NCI-H2196 (cell line): Measurements from ENCODE around the gene SELENOP.

Source experiments
- DNase-seq: peaks from one replicate; lab custom pipeline; 2025; ENCODE audit not compliant: unreplicated experiment; lab: John Stamatoyannopoulos, UW

The SELENOP gene

DNA sequence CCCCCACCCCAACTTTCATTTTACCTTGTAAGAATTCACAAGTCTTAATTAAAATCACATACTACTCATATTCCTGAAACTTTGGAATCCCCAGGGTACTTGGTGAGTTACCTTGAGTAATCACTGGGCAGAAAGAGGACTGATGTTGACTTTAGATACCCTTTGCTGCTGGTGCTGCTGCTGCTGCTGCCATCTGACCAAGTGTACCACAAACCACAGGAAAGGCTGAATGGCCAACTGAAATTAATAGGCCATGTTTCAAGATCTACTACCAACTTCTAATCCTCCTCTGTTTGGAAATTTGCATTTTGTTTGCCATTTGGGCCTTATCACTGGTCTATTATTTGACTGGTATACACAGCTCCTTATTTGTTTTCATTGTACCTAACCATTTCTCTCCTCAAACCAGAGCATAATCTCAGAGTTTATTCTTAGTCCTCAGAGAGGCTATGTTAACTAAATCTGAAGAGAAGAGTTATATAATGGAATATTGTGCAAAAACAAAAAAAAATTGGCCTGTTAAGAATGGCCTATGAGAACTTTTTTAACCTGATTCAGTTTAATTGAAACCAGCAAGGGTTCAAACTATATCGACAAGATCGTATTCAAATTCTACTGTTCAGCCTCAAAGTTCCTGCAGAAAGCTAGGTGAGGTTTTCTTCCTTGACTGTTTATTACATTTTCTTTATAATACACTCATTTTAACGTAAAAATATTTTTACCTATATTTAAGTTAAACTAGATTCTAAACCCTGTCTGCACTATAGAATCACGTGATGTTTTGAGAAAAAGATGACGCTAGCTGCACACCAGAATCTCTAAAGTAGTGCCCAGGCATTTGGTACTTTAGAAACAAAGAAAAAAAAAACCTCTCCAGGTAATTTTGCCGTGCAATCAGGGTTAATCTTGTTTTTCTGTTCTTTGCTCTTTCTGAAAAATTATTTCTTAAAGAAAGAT, 13.1 kb downstream of the SELENOP start:
- no peak for DNase-seq

- DNase-seq = no peak
Measured at GRCh38 chr5:42791151-42791550, 20.5 kb downstream of the SELENOP start.

GRCh38 chr5:42787845-42788244, 23.8 kb downstream of the SELENOP start:
- no peak for DNase-seq

DNA sequence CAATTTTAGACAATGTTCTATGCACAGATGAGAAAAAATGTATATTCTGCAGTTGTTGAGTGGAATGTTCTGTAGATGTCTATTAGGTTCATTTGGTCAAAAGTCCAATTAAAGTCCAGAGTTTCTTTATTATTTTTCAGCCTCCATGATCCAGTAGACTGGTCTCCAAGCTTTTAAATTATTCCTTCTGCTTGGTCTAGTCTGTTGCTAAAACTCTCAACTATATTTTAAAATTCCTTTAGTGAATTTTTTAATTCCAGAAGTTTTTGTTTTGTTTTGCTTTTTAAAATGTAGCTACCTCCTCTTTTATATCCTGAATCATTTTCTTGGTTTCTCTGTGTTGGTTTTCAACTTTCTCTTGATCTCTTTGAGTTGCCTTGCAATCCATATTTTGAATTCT, 24.6 kb downstream of the SELENOP start:
- DNase-seq = no peak

- no peak for DNase-seq
Measured at GRCh38 chr5:42785756-42786155, 25.9 kb downstream of the SELENOP start.

DNA sequence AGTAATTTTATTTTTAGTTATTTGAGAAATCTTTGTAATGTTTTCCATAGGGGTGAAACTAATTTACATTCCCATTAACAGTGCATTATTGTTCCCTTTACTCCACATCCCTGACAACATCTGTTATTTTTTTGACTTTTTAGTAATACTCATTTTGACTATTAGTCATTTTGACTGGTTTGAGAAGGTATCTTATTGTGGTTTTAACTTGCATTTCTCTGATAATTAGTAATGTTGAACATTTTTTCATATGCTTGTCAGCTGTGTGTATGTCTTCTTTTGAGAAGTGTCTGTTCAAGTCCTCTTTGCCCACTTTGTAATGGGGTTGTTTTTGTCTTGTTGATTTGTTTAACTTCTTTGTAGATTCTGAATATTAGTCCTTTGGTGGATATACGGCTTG, 27.6 kb downstream of the SELENOP start:
- DNase-seq = no peak

DNA sequence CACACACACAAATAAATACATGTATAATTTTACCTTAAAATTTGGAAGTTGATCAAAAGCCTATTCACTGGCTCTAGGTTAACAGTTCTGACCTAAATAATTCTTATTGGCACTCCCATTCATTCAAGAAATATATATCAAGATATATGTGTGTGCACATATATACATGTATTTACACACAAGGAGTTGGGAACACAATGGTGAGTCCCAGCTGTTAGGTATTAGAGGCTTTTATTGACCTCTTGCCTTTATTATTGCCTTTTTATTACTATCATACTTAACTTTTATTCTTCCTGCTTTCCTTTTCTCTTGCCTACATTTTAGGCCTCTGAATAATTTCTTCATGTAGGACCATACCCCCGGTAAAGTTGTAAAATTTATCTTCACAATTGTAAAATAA, 30.1 kb downstream of the SELENOP start:
- DNase-seq = no peak

DNA sequence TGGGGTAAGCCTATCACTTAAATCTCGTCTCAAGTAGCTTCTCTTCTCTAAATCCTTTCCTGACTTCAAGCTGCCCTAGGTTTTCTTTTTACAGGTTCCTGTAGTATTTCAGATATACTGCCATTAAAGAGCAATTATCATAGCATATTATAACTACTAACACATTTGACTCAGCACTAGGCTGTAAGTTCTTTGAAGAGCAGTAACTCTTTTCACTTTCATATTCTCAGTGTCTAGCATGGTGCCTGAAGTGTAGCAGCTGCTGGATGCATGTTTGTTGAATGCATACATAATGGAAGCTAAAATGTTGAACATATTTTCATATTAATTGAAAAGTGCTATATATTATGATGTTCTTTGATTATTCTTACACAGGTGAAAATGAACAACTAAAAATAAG, 32.6 kb downstream of the SELENOP start:
- no peak for DNase-seq

DNA sequence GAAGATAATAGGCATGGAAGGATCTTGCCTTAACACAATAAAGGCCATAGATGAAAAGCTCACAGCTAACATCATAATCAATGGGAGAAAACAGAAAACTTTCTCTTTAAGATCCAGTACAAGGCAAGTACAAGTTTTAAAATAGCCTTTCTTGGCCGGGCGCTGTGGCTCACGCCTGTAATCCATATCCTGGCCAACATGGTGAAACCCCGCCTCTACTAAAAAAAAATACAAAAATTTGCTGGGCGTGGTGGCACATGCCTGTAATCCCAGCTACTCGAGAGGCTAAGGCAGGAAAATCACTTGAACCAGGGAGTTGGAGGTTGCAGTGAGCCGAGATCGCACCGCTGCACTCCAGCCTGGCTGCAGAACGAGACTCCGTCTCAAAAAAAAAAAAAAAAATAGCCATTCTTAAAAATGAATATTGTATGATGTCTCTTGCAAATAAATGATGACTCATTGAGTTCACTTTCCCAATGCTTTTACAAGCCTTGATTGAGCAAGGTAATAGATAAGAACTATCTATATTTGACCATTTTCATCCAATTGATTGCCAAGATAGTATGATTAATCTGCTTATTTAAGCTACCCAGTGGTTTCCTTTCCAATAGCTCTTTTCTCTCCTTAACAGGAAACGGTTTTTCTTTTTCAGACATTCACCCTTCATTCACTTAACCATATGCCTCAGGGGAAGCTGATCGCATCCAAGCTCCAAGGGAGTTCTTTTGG, 39.3 kb downstream of the SELENOP start:
- no peak for DNase-seq

DNA sequence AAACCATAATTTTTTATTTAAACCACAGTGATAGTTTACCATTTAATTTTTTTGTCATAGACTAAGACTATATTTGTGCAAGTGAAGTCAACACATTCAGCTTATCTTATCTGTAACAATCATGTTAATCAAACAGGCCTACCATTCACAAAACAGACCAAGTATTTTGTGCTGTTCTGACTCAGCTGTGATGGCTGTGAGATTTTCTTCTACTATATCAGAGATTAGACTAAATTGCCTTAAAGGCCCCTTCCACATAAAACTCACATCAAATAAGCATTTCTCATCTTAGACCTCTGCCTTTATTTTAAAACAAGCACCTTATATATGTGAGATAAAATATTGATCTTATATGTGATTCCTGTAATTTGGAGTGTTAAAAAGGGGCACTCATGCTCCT, 41.7 kb downstream of the SELENOP start:
- no peak for DNase-seq

- no peak for DNase-seq
Measured at GRCh38 chr5:42768106-42768504, 43.6 kb downstream of the SELENOP start.

DNA sequence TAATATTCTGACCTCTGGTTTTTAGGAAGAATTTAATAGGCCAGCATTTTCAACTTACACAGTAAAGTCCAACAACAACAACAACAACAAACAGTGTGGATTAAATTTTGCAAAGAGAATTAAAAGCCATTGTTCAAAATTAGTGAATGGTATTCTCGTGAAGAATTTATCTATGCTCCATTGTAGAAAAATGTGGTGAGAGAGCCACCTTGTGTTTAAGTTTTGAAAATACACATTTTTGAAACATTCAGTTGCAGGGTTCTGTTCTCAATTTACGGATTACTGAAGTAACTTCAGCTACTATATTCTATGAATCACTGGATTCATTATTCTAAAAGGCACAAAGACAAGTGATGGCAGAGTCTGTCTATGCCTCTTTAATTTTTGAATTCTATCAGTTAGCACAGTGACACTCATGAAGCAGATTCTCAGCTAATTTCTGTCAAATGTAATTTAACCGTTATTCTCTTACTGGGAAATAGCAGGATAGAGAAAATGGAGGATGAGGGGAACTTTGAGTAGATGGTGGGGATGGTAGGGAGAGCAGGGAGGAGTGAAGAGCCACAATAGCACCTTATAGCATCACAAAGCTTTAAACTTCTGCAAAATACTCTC, 44.1 kb downstream of the SELENOP start:
- peak; percentile 37 for DNase-seq

- DNase-seq = no peak
Measured at GRCh38 chr5:42761791-42762190, 49.9 kb downstream of the SELENOP start.

- no peak for DNase-seq
Measured at GRCh38 chr5:42760426-42760825, 51.3 kb downstream of the SELENOP start.

DNA sequence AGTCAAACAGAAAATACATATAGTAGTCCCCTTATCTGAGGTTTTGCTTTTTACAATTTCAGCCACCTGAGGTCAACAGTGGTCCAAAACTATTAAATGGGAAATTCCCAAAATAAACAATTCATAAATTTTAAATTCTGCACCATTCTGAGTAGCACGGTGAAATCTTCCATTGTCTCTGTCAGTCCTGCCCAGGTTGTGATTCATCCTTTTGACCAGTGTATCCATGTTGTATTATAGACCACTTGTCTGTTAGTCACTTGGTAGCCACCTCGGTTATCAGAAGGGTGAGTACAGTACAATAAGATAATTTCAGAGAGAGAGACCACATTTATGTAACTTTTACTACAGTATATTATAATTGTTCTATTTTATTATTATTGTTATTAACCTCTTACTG, 52.2 kb downstream of the SELENOP start:
- DNase-seq = no peak

- no peak for DNase-seq
Measured at GRCh38 chr5:42756606-42757601, 54.8 kb downstream of the SELENOP start, which contains the start of gene CCDC152. CCDC152 (plus strand) TSS chr5:42756818; CDS start chr5:42759122, 2,304 bp downstream.

DNA sequence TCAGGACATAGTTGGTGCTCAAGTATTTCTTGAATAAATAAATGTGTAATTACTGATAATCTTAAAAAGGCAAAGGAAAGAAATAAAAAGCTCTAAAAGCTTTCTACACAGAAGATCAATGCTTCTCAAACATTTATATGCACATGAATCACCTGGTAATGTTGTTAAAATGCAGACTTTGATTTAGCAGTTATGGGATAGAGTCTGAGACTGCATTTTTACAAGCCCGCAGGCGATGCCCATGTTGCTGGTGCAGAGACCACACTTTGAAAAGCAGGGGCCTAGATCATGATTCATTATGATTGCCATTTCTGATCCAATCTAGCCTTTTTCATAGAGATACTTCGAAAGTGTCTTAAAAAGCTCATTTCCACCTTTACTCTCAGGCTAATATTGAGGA, 58.6 kb downstream of the SELENOP start:
- no peak for DNase-seq

- DNase-seq = no peak
Measured at GRCh38 chr5:42751044-42751443, 60.6 kb downstream of the SELENOP start.

DNA sequence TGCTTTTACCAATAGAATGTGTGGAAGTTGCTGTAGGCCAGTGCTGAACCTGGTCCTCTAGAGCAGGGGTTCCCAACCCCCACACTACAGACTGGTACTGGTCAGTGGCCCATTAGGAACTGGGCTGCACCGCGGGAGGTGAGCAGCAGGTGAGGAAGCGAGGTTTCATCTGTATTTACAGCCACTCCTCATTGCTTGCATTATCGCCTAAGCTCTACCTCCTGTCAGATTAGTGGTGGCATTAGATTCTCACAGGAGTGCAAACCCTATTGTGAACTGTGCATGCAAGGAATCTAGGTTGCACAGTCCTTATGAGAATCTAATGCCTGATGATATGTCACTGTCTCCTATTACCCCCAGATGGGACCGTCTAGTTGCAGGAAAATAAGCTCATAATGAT, 61.2 kb downstream of the SELENOP start:
- no peak for DNase-seq
